ENCODE results near the gene DDB1.

DNA sequence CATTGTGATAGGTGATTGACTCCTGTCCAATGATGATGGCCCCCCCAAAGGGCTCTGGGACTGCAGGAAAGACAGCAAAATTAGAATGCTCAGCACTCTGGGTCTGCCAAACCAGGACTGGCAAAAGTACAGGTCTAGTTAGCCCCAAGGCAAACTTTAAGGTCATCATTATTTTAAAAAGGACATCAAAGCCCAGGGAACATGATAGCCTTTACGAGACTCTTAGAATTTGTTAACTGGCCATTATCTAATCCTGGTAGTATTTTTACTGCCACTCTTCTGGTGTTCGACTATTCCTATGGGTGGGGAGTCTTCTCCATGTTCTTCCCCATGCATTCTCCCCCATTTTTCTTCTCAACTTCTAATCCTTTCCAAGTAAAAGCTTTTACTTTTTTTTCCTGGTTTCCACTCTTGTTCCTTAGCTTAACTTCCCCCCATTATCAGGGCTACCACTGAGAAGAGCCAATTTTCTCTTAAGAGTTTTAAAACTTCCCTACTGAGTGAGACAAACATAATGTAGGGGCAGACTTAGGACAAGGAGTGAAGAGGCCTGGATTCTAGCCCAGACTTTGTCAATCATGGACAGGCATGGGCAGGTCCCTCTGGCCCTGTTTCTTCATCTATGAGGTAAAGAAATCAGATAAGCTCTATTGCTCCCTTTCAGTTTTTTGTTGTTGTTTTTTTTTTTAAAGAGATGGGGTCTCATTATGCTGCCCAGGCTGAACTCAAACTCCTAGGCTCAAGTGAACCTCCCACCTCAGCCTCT lies 7.1 kb downstream of the DDB1 start:
- TF ChIP-seq, protein P1, sequence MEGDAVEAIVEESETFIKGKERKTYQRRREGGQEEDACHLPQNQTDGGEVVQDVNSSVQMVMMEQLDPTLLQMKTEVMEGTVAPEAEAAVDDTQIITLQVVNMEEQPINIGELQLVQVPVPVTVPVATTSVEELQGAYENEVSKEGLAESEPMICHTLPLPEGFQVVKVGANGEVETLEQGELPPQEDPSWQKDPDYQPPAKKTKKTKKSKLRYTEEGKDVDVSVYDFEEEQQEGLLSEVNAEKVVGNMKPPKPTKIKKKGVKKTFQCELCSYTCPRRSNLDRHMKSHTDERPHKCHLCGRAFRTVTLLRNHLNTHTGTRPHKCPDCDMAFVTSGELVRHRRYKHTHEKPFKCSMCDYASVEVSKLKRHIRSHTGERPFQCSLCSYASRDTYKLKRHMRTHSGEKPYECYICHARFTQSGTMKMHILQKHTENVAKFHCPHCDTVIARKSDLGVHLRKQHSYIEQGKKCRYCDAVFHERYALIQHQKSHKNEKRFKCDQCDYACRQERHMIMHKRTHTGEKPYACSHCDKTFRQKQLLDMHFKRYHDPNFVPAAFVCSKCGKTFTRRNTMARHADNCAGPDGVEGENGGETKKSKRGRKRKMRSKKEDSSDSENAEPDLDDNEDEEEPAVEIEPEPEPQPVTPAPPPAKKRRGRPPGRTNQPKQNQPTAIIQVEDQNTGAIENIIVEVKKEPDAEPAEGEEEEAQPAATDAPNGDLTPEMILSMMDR (IDR thresholded peaks at IDR 0.05), result no peak
- no peak for TF ChIP-seq POLR2A (IDR thresholded peaks at IDR 0.05)
